Stimulated activated CD8-positive, alpha-beta memory T cell treated with anti-CD3 and anti-CD28 coated beads, Interleukin-12 subunit alpha, Interleukin-12 subunit beta, amount 100 ng/mL, for 4 hours (primary cell): ENCODE results near the gene TOM1L1.

Experiments
- DNase-seq: peaks from one replicate; pipeline ENCODE4 v3.0.0-alpha.2; 2020; ENCODE audit warnings: low read depth

TOM1L1 gene

GRCh38 chr17:54947396-54947795, 46.7 kb downstream of the TOM1L1 start:
- DNase-seq = no peak

GRCh38 chr17:54948380-54948779, 47.7 kb downstream of the TOM1L1 start:
- no peak for DNase-seq

- DNase-seq = no peak
Measured at GRCh38 chr17:54950116-54950515, 49.5 kb downstream of the TOM1L1 start.

DNA sequence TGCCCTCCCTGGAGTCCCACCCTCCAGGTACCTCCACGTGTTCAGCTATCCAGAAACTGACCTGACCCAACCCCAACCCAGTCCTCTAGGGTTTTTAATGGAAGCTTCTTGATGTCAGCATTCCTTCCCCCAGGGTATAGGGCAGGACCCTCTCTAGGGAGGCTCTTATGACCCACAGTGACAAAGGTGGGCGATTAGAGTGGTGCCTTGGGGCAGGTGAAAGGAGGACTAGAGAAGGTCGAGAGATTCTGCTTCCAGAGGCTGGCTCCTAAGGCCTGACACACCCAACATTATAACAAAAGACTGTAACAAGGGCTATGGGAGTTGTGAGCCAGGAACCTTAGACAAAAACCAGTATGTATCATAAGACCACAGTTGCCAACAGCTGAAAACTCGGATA, 50.6 kb downstream of the TOM1L1 start:
- DNase-seq = no peak

GRCh38 chr17:54956791-54957190, 56.1 kb downstream of the TOM1L1 start:
- no peak for DNase-seq

GRCh38 chr17:54967621-54968261, 67.1 kb downstream of the TOM1L1 start:
- DNase-seq = no peak

- peak; percentile 88 for DNase-seq
Measured at GRCh38 chr17:54968262-54968987, 67.8 kb downstream of the TOM1L1 start, which contains the start of the genes COX11 and STXBP4. Gene COX11 (minus strand): TSS chr17:54968654. CDS start chr17:54968646, 8 bp downstream. Gene STXBP4 (plus strand): TSS chr17:54968765. CDS start chr17:54986220, 17,455 bp downstream.

DNA sequence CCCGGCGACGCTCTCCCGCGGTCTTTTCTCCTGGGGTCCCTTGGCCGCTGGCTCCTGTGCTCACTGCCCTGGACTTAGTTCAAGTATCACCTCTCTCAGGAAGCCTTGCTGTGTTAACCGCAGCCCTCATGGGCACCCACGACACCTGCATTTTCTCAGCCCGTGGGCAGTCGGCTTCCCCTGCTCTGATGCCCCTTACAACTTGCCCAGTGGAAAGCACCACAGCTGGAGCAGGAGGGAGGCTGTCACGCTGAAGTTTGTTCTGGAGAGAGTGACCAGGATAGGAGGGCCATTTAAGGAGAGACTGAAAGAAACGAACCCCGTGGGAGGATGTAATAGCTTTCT, 68.3 kb downstream of the TOM1L1 start:
- peak; percentile 15 for DNase-seq

DNA sequence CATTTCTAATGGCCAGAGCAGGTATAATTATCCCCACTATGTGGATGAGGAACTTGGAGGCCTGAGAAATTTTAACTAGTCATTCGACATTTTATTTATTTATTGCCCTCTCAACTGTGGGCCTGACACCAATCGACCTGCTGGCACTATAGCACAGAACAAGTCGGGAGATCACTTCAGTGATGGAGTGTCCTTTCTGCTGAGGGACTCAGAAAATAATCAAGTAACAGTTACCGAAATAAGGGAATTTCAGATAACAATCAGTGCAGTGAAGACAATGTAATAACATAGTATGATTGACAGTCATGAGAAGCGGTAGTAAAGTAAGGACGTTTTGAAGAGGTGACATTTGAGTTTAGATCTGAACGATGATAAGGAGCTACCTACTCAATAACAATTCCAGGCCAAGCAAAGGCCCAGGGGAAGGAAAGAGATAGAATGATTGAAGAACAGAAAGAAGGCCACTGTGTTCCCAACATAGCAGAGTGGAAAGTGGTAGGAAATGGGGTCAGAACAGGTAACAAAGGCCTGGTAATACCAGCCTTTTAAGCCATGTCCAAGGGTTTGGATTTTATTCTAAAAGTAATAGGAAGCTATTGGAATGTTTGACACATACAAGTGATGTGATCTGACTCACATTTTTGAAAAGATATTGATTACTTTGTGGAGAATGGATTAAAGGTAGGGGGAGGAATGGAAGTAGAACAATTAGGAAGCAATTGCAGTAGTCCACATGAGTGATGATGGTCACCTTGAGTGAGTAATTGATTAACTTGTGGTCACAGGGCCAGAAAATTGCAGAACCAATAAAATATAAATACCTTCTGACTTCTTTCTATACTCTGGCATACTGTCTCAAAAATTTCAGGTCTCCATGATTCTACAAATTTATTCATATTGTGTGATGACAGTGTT, 69.3 kb downstream of the TOM1L1 start:
- no peak for DNase-seq

GRCh38 chr17:54971147-54971546, 70.5 kb downstream of the TOM1L1 start:
- DNase-seq = no peak

DNA sequence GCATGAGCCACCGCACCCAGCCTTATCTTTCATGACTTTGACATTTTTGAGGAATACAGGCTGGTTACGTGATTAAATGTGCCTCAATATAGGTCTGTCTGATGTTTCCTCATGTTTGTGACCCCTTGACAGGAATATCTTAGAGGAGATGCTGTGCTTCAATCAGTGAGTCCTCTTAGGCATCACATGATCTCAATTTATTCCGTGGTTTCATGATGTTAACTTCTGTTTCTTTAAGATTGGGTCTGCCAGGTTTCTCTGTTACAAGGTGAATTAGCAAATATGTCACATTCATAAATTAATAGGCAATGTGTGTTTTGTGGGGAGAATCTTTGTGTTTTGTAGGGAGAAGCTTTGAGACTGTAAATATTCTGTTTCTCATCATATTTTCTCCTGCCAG, 71.2 kb downstream of the TOM1L1 start:
- no peak for DNase-seq

GRCh38 chr17:54972406-54973138, 71.9 kb downstream of the TOM1L1 start:
- DNase-seq = no peak

GRCh38 chr17:54974759-54975158, 74.1 kb downstream of the TOM1L1 start:
- DNase-seq = no peak

DNA sequence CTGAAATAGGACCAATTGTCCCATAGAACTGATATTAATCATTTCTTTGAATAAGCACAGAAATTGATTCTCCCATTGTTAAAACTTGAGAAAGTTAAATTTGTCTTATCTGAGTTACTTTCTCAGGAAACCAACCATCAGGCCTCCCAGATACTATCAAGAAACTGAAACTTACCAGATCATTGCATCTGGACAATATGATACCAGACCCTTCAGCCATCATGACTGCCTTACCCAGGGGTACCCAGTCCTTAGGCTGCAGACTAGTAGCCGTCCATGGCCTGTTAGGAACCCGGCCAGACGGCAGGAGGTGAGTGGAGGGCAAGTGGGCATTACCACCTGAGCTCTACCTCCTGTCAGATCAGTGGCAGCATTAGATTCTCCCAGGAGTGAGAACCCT, 75.7 kb downstream of the TOM1L1 start:
- no peak for DNase-seq

DNA sequence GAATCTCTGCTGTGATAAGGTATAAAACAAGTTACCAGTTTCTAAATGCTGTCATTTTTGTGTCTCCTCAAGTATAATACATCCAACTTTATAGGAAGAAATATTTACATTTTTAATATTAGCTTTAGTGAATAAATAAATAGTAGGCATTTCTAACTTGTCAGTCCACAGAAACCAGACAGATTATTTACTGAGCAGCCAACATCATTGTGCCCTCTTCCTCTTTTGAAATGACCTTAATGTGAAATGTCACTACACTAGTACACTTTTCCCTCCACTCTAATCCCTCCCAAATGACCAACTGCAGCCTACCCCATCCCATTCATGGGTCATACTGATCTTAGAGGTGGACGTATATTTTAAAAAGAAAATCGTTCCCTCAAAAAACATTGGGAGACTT, 77.1 kb downstream of the TOM1L1 start:
- no peak for DNase-seq

DNA sequence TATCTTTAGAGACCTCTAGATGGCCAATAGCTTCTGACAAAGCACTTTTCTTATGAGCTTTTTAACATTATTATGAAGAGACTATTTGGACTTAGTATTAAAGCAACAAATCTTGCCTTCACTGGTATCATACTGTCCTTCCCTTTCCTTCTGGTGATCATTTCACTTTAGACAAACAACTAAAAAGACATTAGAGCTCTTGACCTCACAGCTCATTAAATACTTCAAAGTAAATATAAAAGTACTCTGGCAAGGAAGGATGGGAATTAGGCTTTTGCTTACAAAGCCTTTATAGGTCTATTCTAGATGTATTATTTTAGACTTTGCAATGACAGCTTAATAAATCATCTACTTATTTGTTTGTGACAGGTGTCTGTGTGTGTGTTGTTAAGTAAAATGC, 79.0 kb downstream of the TOM1L1 start:
- no peak for DNase-seq

GRCh38 chr17:54980375-54980774, 79.7 kb downstream of the TOM1L1 start:
- no peak for DNase-seq

DNA sequence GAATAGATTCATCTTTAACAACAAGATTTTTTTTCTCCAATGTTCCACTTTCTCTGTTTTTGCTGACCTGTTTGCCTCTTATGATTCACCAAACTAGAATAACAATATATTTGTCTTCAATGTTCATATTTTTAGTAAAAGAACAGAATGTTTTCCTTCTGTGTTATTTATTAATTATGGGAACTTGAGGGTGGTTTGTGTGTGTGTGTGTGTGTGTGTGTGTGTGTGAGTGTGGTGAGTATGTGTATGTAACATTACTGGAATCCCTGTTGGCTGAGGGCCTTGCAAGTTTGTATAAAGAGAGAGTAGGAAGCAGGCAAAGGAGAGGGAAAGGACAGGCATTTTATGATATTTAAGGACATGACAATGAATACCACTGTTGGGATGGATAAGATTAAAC, 81.7 kb downstream of the TOM1L1 start:
- no peak for DNase-seq

- no peak for DNase-seq
Measured at GRCh38 chr17:54983260-54983659, 82.6 kb downstream of the TOM1L1 start.

DNA sequence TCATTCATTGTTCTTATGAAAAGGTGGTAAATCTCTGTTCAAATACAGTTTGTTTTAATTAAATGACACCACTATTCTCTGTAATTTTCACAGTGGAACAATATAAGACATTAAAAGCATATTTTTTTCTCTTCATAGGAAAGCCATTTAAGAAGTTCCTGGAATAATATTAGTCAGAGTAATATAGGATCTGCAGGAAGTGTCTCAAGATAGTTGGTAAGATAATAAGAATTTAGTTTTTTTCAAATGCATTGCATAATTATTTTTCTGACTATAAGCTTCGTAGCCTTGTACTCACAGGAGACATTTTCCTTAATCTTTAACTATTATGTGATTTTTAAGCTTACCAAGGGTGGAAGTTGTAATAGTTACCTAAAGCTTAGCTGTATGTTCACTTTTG, 84.8 kb downstream of the TOM1L1 start:
- DNase-seq = no peak

GRCh38 chr17:54990118-54990517, 89.5 kb downstream of the TOM1L1 start:
- no peak for DNase-seq

GRCh38 chr17:54991567-54991966, 90.9 kb downstream of the TOM1L1 start:
- DNase-seq = no peak
